Endodermal cell (in vitro differentiated cells): ENCODE results near the gene MYL5. TPM values are rescaled to one million over a fixed set of nuclear protein-coding genes. Genes with fewer than 3 reads are reported as not detected.

Experiments used
- DNase-seq: peaks from one replicate; pipeline ENCODE4 v3.0.0-alpha.2; 2017
- H3K27ac ChIP-seq: 2 replicates; pipeline ENCODE4 v1.5.1; 2013; ENCODE audit warnings: mild to moderate bottlenecking, low read depth, low read length, moderate library complexity
- H3K27me3 ChIP-seq: 2 replicates; pipeline ENCODE4 v1.6.1; 2013; ENCODE audit warnings: mild to moderate bottlenecking, low read length, moderate library complexity; ENCODE audit not compliant: insufficient read depth, control insufficient read depth, poor library complexity, severe bottlenecking
- H3K36me3 ChIP-seq: 2 replicates; pipeline ENCODE4 v1.7.0; 2013; ENCODE audit warnings: mild to moderate bottlenecking, low read length, moderate library complexity; ENCODE audit not compliant: control insufficient read depth, insufficient read depth
- H3K4me1 ChIP-seq: one replicate; pipeline ENCODE4 v1.7.0; 2013; ENCODE audit warnings: low read length; ENCODE audit not compliant: control insufficient read depth, insufficient read depth
- H3K4me3 ChIP-seq: 2 replicates; pipeline ENCODE4 v1.5.1; 2013; ENCODE audit warnings: mild to moderate bottlenecking, low read length, moderate library complexity
- H3K9ac ChIP-seq: 2 replicates; pipeline ENCODE4 v1.6.1; 2013; ENCODE audit warnings: mild to moderate bottlenecking, low read length, moderate library complexity; ENCODE audit not compliant: poor library complexity, severe bottlenecking; ENCODE audit errors: extremely low read depth
- H3K9me3 ChIP-seq: 2 replicates; pipeline ENCODE4 v1.6.1; 2013; ENCODE audit warnings: mild to moderate bottlenecking, low read length, moderate library complexity; ENCODE audit not compliant: control insufficient read depth
- H3K27ac Mint-ChIP-seq: 2 replicates; pipeline ENCODE4 v1.8.0; 2020; ENCODE audit warnings: mixed read lengths
- H3K27me3 Mint-ChIP-seq: 2 replicates; pipeline ENCODE4 v1.8.0; 2021; ENCODE audit warnings: mild to moderate bottlenecking, mixed read lengths; ENCODE audit not compliant: insufficient read depth
- H3K36me3 Mint-ChIP-seq: 2 replicates; pipeline ENCODE4 v1.8.0; 2020; ENCODE audit warnings: low read depth, mixed read lengths
- H3K4me1 Mint-ChIP-seq: 2 replicates; pipeline ENCODE4 v1.8.0; 2020; ENCODE audit warnings: mixed read lengths
- H3K4me3 Mint-ChIP-seq: 2 replicates; pipeline ENCODE4 v1.8.0; 2020; ENCODE audit warnings: mild to moderate bottlenecking, moderate library complexity, mixed read lengths
- H3K9me3 Mint-ChIP-seq: 2 replicates; pipeline ENCODE4 v1.8.0; 2020; ENCODE audit warnings: mild to moderate bottlenecking, mixed read lengths
- CTCF ChIP-seq: fragments of 200-600 bp; sonication (generic); conservative IDR thresholded peaks from 2 replicates; pipeline ENCODE4 v1.5.0; 2021; ENCODE audit warnings: antibody characterized with exemption, mild to moderate bottlenecking
- WGBS, 2 experiments: methylation state at CpG; one replicate each; pipeline versions ENCODE4 v1.1.5 to v1.1.7; 2013; ENCODE audit warnings: missing lambda C conversion rate in 2 of 2, mixed read lengths in 1 of 2; ENCODE audit not compliant: insufficient coverage in 1 of 2, insufficient read length in 1 of 2; 5-methylcytosine and 5-hydroxymethylcytosine counted together
- total RNA-seq, 2 donors: library from RNA; stranded (reverse); fragmentation: NEBNext Ultra II Directional in 1 of 2; extraction: Animal tissue kit (Norgen Biotek cat#: 25700) in 1 of 2; gene quantifications; 2 replicates in 1 of 2; 3 replicates in 1 of 2; pipeline ENCODE4 v1.2.1, GENCODE V29; 2021

The MYL5 gene
- total RNA-seq, 2 donors from 2014 or later, result 20.0 to 23.4 TPM

- H3K27me3 Mint-ChIP-seq, result peaks cover 2% of the 10 kb centered on the region
- Histone ChIP-seq H3K27ac (no peak overlapping the region), H3K4me3 (no peak overlapping the region), H3K36me3 (peaks cover 14% of the 10 kb centered on the region), H3K9me3 (no peaks in the 10 kb centered on the region), H3K27me3 (no peaks in the 10 kb centered on the region), H3K4me1 (no peaks in the 10 kb centered on the region), H3K9ac (no peak overlapping the region)
- H3K36me3 Mint-ChIP-seq, result peaks cover 20% of the 10 kb centered on the region
- no peaks in the 10 kb centered on the region for H3K9me3 Mint-ChIP-seq
- DNase-seq, result no peak
- H3K27ac Mint-ChIP-seq, result peak overlapping the region; percentile 35
- peak overlapping the region; percentile 85 for H3K4me3 Mint-ChIP-seq
- 93 to 100% methylated on average over 1 to 19 of the region's 19 CpGs for WGBS, 2 experiments
- H3K4me1 Mint-ChIP-seq, result peaks cover 10% of the 10 kb centered on the region
- no peak for TF ChIP-seq CTCF
Observed at GRCh38 chr4:675980-676870, 1.9 kb downstream of the MYL5 start.

- Histone ChIP-seq H3K27me3 (no peaks in the 10 kb centered on the region), H3K9ac (no peak overlapping the region), H3K9me3 (no peaks in the 10 kb centered on the region), H3K4me1 (no peaks in the 10 kb centered on the region), H3K27ac (no peak overlapping the region), H3K36me3 (peaks cover 8% of the 10 kb centered on the region), H3K4me3 (no peak overlapping the region)
- TF ChIP-seq CTCF, result no peak
- Mint-ChIP-seq H3K36me3 (peaks cover 15% of the 10 kb centered on the region), H3K4me3 (no peak overlapping the region), H3K27me3 (peaks cover 2% of the 10 kb centered on the region), H3K9me3 (no peaks in the 10 kb centered on the region), H3K27ac (no peak overlapping the region), H3K4me1 (peaks cover 10% of the 10 kb centered on the region)
- 91 to 94% methylated on average over 4 to 8 of the region's 8 CpGs for WGBS, 2 experiments
- DNase-seq, result no peak
Observed at GRCh38 chr4:676871-677235, 2.5 kb downstream of the MYL5 start.

- peaks cover 2% of the 10 kb centered on the region for H3K27me3 Mint-ChIP-seq
Observed at GRCh38 chr4:677431-678293, 3.3 kb downstream of the MYL5 start.

More at GRCh38 chr4:677431-678293, 3.3 kb downstream of the MYL5 start:
- H3K36me3 Mint-ChIP-seq, result peaks cover 7% of the 10 kb centered on the region
- no peak overlapping the region for H3K4me3 Mint-ChIP-seq
- WGBS, 2 experiments, result 87 to 89% methylated on average over 15 to 26 of the region's 26 CpGs
- H3K27me3 ChIP-seq, result no peaks in the 10 kb centered on the region
- no peak overlapping the region for H3K9ac ChIP-seq
- peaks cover under 1% of the 10 kb centered on the region for H3K36me3 ChIP-seq
- H3K27ac ChIP-seq, result no peak overlapping the region
- H3K4me3 ChIP-seq, result no peak overlapping the region
- H3K4me1 Mint-ChIP-seq, result peaks cover 10% of the 10 kb centered on the region
- DNase-seq, result no peak
- no peaks in the 10 kb centered on the region for H3K9me3 ChIP-seq
- no peak for TF ChIP-seq CTCF
- H3K4me1 ChIP-seq, result no peaks in the 10 kb centered on the region
- H3K27ac Mint-ChIP-seq, result no peak overlapping the region
- no peaks in the 10 kb centered on the region for H3K9me3 Mint-ChIP-seq
